ENCODE data around the gene UBE2E3. TPM values are rescaled to one million over a fixed set of nuclear protein-coding genes. Genes with fewer than 3 reads are reported as not detected.

Gene UBE2E3
- total and polyA plus RNA-seq, 2 of the 4 experiments (the other 2 are of a cell fraction), result 106 to 114 TPM

GRCh38 chr2:180992994-180993393, 12.6 kb downstream of the UBE2E3 start:
- Histone ChIP-seq H3K4ac (ENCODE audit: low read depth, low read length) (no peak overlapping the region), H3K4me2 (ENCODE audit: low read depth, low read length) (no peak overlapping the region), H3K9me3 (ENCODE audit: control insufficient read depth, insufficient read depth, low read length) (no peaks in the 10 kb centered on the region), H3K4me1 (ENCODE audit: control insufficient read depth, insufficient read depth, low read length) (no peaks in the 10 kb centered on the region; the same call in 1 of the 2 replicates), H3K23ac (ENCODE audit: low read depth, low read length) (no peak overlapping the region), H3K36me3 (ENCODE audit: control insufficient read depth, insufficient read depth, low read length) (peaks cover 3% of the 10 kb centered on the region), H4K91ac (ENCODE audit: insufficient read depth, low read depth, low read length) (no peak overlapping the region), H3K9ac (ENCODE audit: low read depth, low read length) (no peak overlapping the region), H2AFZ (replicated peaks; ENCODE audit: low read length, poor library complexity) (no peak overlapping the region), H2BK15ac (ENCODE audit: low read depth, low read length) (no peak overlapping the region), H3K27me3 (ENCODE audit: control insufficient read depth, insufficient read depth, low read length) (no peaks in the 10 kb centered on the region), H3K9me1 (ENCODE audit: insufficient read depth, low read length) (no peaks in the 10 kb centered on the region; the same call in 1 of the 2 replicates), H3K27ac (ENCODE audit: insufficient read depth, low read length) (no peak overlapping the region), H3K4me3 (ENCODE audit: insufficient read depth, low read depth, low read length) (no peak overlapping the region), H2BK20ac (ENCODE audit: low read depth, low read length) (no peak overlapping the region), H4K5ac (ENCODE audit: low read depth, low read length) (no peak overlapping the region), H3K18ac (ENCODE audit: low read depth, low read length) (no peak overlapping the region), H2BK120ac (ENCODE audit: low read depth, low read length) (no peak overlapping the region), H4K8ac (ENCODE audit: low read depth in 2 of 2, low read length in 2 of 2) (no peak overlapping the region), H3K79me1 (ENCODE audit: low read depth in 1 of 2, low read length in 2 of 2) (peaks cover 12 to 45% of the 10 kb centered on the region in 2 experiments), H3K56ac (ENCODE audit: extremely low read depth, insufficient read depth, low read length) (no peak overlapping the region), H2BK5ac (ENCODE audit: low read depth, low read length, poor library complexity, severe bottlenecking) (no peak overlapping the region), H2AK9ac (replicated peaks; ENCODE audit: low read depth, low read length, poor library complexity) (no peak overlapping the region), H3K14ac (replicated peaks; ENCODE audit: low read depth, low read length) (no peak overlapping the region), H4K20me1 (ENCODE audit: insufficient read depth, low read length) (peaks cover under 1% of the 10 kb centered on the region; the same call in 1 of the 2 replicates), H2AK5ac (ENCODE audit: low read depth, low read length) (no peak overlapping the region)
- in situ Hi-C loops (cut with MboI; ENCODE audit: low sequenced_read_pairs), result no loop called here
- DNase-seq, result no peak
- dilution Hi-C loops (cut with HindIII; ENCODE audit: low sequenced_read_pairs, unreplicated experiment), result no loop called here
- intact Hi-C loops (cut with micrococcal nuclease), result no loop called here
- ATAC-seq (ENCODE audit: low read depth), result no peak
- no TSS peak for BruUV-seq (replicated peaks)
- CTCF ChIA-PET, result interaction anchor here (1.0 kb wide), 1 partner anchor 8 kb away, joined by 3 read pairs; no protein-coding TSS in a partner anchor
- no peak for TF ChIP-seq ELK1 (IDR thresholded peaks at IDR 0.05; ENCODE audit: borderline replicate concordance, low read depth, low read length)
- TF ChIP-seq CTCF (conservative IDR thresholded peaks at IDR 0.05; ENCODE audit: low read depth, low read length), result no peak
- no peak for TF ChIP-seq RAD21 (IDR thresholded peaks at IDR 0.05; ENCODE audit: low read length)
- TF ChIP-seq SMC3 (IDR thresholded peaks at IDR 0.05; ENCODE audit: low read depth, low read length), result no peak
- TF ChIP-seq MAFK (IDR thresholded peaks at IDR 0.05; ENCODE audit: low read depth, low read length), result no peak
- WGBS, 2 experiments (ENCODE audit: extremely low coverage in 2 of 2, insufficient read length in 1 of 2), result no CpG with 5 or more reads among the region's 2 CpGs
- POLR2A ChIA-PET (ENCODE audit: unreplicated experiment), result no interaction called here
